Activated T-cell treated with anti-CD3 and anti-CD28 coated beads for 48 hours (primary cell): ENCODE data around the gene AFF3.

Source experiments
- DNase-seq: peaks from one replicate; pipeline ENCODE4 v3.0.0-alpha.2; 2020; ENCODE audit warnings: low read depth

AFF3 gene

GRCh38 chr2:99700482-99701398 lies 441.6 kb downstream of the AFF3 start:
- DNase-seq, result no peak

GRCh38 chr2:99698896-99699295 lies 443.5 kb downstream of the AFF3 start:
- no peak for DNase-seq

- DNase-seq, result no peak
These were observed 444.4 kb downstream of the AFF3 start for GRCh38 chr2:99697811-99698568.

- DNase-seq, result no peak
These were observed 446.5 kb downstream of the AFF3 start for GRCh38 chr2:99695944-99696253.

GRCh38 chr2:99695130-99695943 lies 447.1 kb downstream of the AFF3 start:
- DNase-seq, result no peak

GRCh38 chr2:99694331-99694730 lies 448.1 kb downstream of the AFF3 start:
- no peak for DNase-seq

GRCh38 chr2:99692785-99693184 lies 449.6 kb downstream of the AFF3 start:
- no peak for DNase-seq

GRCh38 chr2:99691926-99692325 lies 450.5 kb downstream of the AFF3 start:
- DNase-seq, result no peak

- DNase-seq, result no peak
These were observed 453.1 kb downstream of the AFF3 start for GRCh38 chr2:99689145-99689742.

- DNase-seq, result no peak
These were observed 453.7 kb downstream of the AFF3 start for GRCh38 chr2:99688699-99689098.

- DNase-seq, result no peak
These were observed 459.9 kb downstream of the AFF3 start for GRCh38 chr2:99682275-99683060.

GRCh38 chr2:99680946-99681345 lies 461.4 kb downstream of the AFF3 start:
- no peak for DNase-seq

GRCh38 chr2:99679518-99679917 lies 462.9 kb downstream of the AFF3 start:
- no peak for DNase-seq

- DNase-seq, result no peak
These were observed 463.8 kb downstream of the AFF3 start for GRCh38 chr2:99678625-99679024.

GRCh38 chr2:99677814-99678213 lies 464.6 kb downstream of the AFF3 start:
- DNase-seq, result no peak

- no peak for DNase-seq
These were observed 467.2 kb downstream of the AFF3 start for GRCh38 chr2:99675130-99675661.

- DNase-seq, result no peak
These were observed 468.3 kb downstream of the AFF3 start for GRCh38 chr2:99674090-99674489.

GRCh38 chr2:99672766-99673350 lies 469.5 kb downstream of the AFF3 start:
- DNase-seq, result no peak

GRCh38 chr2:99670768-99671734 lies 471.3 kb downstream of the AFF3 start:
- no peak for DNase-seq
